HG03045 (cell line): Measurements from ENCODE around the gene FRS3.

Experiments used
- ATAC-seq: cut with Tn5 transposase; IDR thresholded peaks from one replicate; pipeline ENCODE4 v1.9.1; 2021; ENCODE audit warnings: mild to moderate bottlenecking, moderate library complexity; ENCODE audit not compliant: unreplicated experiment

The FRS3 gene

GRCh38 chr6:41791984-41792383, 12.3 kb upstream of the FRS3 start:
- ATAC-seq, result no peak

DNA sequence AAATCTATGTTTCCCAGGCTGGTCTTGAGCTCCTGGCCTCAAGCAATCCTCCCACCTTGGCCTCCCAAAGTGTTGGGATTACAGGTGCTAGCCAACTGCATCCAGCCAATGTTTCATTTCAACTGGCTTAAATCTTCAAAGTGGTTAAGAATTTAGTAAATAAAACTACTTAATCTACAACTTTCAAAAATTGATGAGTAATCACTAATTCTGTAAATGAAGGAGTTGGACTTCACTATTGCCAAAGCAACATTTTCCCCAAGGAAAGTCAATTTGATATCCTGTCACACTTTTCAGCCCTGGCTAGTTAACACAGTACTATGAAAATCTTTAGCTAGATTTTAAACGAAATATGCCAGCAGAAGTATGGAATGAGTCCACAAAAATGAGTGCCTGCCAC, 11.6 kb upstream of the FRS3 start:
- ATAC-seq, result no peak

GRCh38 chr6:41790045-41790444, 10.3 kb upstream of the FRS3 start:
- ATAC-seq, result no peak

DNA sequence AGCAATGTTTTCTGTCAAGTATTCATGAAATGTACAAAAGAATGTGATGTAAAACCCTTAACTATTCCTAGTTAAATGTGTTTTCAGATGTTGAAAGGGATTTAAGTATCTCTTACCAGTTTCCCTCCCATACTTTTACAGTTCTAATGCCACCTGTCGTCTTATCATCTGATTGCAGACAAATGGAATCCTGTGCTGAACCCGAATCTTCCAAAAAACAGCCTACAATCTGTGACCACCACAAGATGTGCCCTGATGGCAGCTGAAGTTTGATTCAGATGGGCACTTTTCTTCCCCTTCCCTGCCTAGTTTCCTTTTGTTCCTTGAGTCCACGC, 9.7 kb upstream of the FRS3 start:
- ATAC-seq, result no peak

- ATAC-seq, result peak; percentile 77
Measured at GRCh38 chr6:41787219-41787917, 7.7 kb upstream of the FRS3 start, which contains the start of gene TOMM6. Gene TOMM6, plus strand, starts transcription at chr6:41787694. Its CDS starts 4 bp downstream, at chr6:41787698.

DNA sequence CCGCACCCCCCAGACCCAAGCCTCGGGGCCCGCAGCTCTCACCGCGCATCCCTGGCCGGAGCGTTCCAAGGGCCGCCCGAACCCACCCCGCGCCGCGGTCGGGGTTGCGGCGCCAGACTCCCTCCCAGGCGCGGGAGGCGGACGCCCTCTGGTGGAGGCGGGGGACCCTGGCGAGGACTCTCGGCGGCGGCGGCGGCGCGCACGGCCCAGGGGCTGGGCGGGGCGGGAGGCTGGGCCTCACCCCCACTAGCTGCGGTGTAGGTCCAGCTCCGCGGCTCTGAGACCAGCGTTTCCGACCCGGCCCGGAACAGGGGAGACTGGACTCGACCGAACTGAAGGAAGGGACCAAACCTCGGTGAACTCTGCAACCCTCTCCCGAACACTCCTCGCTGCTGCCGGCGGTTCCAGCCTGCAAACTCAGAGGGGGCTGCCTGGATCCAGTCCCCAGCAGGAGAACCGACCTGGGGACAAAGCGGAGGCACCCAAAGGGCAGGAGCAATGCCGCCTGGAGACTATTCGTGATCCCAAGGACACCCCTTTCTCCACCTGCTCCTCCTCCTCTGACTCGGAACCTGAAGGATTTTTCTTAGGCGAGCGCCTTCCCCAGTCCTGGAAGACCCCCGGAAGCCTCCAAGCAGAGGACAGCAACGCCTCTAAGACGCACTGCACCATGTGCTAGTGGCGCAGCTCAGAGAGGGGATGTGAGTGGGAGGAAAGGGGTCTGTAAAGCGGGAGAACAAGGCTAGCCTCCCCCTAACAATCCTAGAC, 6.9 kb upstream of the FRS3 start:
- peak; percentile 76 for ATAC-seq

DNA sequence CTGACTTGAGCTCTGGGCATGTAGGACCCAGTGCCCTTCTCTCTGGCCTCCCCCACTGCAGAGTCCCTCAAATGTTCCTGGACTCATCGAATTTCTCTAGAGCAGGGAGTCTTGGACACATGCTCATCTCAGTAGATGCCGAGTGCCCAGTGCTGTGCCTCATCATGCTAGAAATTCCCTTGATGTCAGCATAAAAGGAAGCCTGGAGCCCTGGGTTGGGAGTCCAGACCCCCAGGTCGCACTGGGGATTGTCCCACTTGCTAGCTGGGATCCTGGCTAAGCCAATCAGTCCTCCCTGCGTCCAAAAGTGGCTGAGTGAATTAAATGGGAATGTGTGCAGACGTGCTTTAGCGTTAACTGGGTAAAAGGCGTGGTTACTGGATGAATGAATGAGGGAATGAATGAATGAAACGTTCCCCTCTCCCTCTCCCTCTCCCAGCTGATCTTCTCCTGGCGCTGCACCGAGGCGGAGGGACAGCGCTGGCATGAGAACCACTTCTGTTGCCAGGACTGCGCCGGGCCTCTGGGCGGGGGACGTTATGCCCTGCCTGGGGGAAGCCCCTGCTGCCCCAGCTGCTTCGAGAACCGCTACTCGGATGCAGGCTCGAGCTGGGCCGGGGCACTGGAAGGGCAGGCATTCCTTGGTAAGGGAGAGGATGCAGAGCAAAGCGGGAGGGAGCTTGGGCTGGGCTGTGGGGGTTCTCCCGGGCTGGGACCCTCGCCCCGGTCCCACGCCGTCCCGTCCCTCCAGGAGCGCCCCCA, 6.2 kb upstream of the FRS3 start:
- ATAC-seq, result no peak

DNA sequence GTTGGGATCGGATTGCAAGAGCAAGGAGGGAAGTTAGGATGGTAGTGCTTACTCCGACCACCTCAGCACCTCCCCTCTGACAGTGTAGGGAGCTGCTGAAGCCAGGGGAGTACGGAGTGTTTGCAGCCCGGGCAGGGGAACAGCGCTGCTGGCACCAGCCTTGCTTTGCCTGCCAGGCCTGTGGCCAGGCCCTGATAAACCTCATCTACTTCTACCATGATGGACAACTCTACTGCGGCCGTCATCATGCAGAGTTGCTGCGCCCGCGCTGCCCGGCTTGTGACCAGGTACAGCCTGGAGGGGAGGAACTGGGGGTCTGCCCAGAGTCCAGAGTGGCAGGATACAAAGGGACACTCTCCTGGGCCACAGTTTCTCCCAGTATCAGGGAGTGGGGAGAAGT, 5.6 kb upstream of the FRS3 start:
- no peak for ATAC-seq

DNA sequence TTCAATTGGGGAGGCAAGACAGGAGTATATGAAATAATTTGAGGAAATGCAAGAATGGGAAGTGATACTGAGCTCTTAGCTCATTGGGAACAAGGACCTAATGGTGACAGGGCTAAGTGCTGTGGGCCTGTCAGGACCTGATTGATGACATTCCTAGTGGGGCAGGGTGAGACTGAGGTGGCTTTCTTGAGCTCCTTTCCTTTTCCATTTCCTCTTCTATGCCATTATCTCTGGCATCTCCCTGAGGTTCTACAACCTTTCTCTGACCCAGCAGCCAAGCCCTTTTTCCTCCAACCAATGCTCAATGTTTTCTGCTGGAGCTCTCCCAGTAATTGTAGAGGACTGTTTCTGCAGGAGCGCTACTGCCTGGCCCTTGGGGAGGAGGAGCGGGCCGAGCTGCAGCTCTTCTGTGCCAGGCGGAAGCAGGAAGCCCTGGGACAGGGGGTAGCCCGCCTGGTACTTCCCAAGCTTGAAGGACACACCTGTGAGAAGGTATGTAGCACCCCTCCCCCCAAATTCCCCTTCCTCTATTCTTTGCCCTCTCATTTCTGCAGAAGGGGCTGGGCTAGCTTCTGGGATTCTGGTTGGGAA, 5.0 kb upstream of the FRS3 start:
- ATAC-seq, result no peak

DNA sequence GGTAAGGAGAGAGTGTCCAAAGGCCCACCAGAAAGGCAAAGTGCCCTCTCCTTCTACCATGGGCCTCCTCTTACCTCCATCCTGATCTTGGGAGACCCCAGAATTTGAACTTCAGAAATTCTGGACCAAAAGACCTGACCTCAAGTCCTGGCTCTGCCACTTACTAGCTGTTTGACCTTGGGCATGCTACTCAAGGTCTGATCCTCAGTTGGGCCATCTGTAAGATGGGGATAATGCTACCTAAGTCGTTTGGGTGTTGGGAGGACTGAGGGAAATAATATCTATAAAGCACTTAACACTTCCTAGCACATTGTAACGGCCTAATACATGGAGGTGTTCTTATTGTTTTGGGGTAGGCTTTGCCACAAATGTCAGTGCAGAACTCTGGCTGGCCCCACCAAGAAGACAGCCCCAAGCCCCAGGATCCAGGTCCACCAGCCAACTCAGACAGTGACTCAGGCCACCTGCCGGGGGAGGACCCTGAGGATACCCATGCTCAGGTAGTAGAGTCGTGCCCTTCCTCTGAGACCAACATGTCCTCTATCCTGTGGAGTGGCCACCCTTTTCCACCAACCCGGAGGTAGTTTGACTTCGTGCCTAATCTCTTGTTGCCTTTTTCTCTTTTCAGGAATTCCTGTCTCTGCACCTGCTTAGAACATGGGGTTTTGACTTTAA, 3.5 kb upstream of the FRS3 start:
- no peak for ATAC-seq

- no peak for ATAC-seq
Measured at GRCh38 chr6:41781366-41781730, 1.6 kb upstream of the FRS3 start.

DNA sequence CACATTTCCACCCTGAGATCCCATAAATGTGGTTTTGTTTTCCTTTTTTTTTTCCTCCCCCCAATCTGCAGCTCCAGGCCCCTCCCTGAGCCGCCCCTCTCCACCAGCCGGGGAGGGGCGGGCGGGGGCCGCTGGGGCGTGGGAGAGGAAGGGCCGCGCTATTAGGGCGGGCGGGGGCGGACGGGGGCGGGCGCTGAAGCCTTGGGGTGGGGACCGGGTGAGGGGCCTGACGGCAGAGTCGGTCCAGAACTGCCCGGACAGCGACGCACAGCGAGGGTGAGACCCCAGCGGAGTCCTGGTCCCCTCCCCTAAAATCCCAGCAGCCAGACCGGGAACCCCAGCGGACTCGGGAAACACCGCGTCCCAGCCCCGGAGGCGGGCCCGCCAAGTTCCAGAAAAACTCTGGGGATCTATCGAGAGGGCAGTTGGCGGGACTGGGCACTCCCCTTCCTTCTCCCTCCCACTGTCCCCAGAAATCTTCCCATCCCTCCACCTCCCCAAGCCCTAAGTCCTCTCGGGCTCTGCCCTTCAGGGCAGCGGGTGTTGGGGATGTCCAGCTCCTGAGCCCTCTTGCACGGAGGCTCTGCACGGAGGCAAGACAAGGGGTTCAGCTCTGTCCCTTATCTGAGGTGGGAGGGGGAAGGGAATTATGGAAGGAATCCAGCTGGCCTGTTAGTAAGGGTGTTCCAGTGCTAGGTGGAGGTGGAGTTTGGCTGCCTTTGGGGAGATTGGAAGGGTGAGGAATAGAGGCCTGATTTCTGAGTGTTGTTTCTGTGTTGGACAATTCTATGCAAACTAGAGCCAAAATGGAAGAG, 1.1 kb upstream of the FRS3 start, which contains the start of gene PRICKLE4:
Gene PRICKLE4 (plus strand): TSS at position 232 of the 815 bp plus-strand sequence. CDS start 2,692 bp downstream, outside the sequence.
- no peak for ATAC-seq

GRCh38 chr6:41779336-41779735, 364 bp downstream of the FRS3 start:
- ATAC-seq, result peak; percentile 19

DNA sequence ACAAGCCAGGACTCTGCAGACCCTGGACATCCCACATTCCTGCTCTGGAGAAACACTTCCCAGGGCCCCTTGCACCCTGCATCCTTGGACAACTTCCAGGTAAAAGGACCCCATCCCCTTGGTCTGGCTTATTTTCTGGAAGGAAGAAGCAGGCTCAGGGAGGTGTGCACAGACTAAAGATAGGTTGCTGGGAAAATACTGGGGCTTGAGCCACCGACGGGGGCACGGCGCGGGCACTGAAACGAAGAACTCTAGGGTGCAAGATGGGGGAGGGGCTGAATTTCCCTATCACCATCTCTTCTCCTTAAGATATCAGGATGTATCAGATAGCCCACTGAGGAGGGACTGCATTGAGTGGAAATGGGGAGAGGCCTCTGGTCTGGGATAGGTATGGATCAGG, 805 bp downstream of the FRS3 start:
- no peak for ATAC-seq

DNA sequence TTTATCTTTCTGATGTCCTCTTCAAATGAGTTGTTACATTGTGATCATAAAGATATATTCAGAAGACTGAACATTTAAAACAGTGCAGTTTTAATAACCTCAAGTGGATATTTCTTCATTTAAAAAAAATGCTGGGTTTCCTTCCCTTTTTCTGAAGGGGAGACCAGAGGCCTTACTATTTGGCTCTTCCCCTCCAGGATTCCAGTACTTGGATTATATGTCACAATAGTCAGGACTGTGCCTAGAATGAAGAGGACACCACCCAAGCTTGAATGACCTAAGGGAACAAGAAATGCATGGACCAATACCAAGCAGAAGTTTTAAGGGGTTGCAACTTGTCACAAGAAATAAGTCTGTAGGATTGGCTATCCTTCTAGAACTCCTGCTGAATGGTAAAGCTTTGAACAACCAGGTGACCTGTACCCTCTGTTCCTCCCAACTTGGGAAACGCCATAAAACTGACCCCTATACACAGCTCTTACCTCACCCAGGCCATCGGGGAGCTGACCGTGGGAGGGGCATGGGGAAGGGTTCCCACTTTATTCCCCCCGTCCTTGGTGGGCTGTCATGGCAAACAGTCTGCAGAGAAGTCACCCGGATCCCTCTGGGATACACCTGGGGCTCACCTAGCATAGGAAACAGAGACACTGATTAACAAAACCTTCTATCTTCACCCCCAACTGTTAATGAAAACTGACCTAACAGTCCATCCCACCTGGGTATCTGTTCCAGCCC, 2.0 kb downstream of the FRS3 start:
- no peak for ATAC-seq

- ATAC-seq, result no peak
Measured at GRCh38 chr6:41775293-41775882, 4.3 kb downstream of the FRS3 start.

DNA sequence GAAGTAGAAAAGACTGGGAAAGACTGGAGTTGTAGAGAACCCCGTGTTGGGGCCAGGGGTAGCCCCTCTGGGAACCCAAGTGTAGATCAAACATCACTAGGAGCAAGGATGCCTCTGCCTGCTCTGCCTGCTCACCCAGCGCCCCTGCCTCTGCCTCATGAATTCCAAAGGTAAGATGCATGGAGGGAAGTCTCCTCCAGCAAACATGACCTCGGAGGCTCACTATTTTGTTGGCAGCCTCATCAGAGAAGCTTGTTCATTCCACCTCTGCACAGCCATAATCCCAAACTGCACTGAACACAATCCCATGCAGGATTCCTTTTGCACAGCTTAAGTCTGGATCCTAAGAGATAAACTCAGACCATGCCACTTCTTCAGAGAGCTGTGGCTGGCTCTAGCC, 4.9 kb downstream of the FRS3 start:
- ATAC-seq, result no peak

DNA sequence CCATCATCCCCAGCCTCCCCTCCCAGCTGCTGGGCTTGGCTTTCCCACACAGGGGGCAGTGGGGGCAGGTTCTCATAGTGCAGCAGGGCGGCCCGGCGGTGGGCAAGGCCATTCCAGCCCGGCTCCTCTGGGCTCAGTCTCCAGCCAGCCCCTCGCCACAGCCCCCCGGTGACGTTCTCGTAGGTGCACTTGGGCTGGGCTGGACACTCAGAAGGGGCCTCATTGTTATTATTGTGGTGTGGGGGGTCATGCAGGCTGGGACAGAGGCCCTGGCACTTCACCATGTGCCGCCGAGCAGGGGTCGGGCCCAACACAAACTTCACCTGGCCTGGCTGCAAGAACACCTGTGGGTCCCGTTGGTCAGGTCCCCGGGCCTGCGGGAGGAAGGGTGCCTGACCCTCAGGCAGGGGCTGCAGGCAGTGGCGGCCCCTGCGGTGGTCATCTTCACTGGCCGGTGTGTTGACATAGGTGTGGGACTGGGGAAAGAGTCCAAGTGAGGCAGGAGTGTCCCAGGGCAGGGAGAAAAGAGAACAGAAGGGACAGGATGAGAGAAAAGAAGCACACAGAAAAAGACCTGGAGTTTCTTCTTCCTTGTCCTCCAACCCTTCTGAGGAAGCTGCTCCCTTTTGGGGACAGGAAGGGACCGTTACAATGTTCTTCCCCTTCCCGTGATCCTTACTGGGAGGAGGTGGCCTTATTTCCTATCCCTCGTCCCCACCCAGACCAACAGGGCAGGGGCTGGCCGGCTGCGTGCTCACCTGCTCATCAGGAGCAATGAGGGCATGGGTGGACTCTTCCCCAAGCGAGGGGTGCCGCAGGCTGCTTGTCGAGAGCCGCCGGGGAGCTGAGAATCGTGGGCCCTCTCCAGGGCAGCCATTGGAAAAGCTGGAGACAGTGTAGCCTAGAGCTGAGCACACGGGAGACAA, 8.4 kb downstream of the FRS3 start:
- no peak for ATAC-seq
